Endothelial cell of umbilical vein (primary cell): ENCODE data around the gene RDM1. TPM values are rescaled to one million over a fixed set of nuclear protein-coding genes. Genes with fewer than 3 reads are reported as not detected.
A peak's percentile ranks its signal among the peaks of the same experiment; 100 is the strongest.

Source experiments
- BruUV-seq: library from RNA; stranded (reverse); fragments of 400-500 nt; replicated peaks from 2 replicates; lab custom pipeline; 2021; lab: Mats Ljungman, UMichigan
- CTCF ChIA-PET: fragments of 300-600, 350-600 bp; sonication (Branson Sonifier 250); formaldehyde crosslinking; loops from one replicate; lab custom pipeline; 2021; ENCODE audit warnings: antibody characterized with exemption, inconsistent platforms; lab: Charles Lee
- POLR2A ChIA-PET: fragments of 300-600, 350-600 bp; sonication (Branson Sonifier 250); formaldehyde crosslinking; loops from one replicate; lab custom pipeline; 2021; ENCODE audit warnings: antibody characterized with exemption, inconsistent platforms; lab: Charles Lee
- DNase-seq: peaks from one replicate; pipeline ENCODE4 v3.0.0-alpha.2; 2011; ENCODE audit warnings: low read depth, low spot score
- FAIRE-seq: peaks from 2 replicates; lab custom pipeline; 2011; peaks lifted over from hg19 to GRCh38; lab: Jason Lieb, UNC
- H2AFZ ChIP-seq: 2 replicates; pipeline ENCODE4 v1.6.0; 2012; ENCODE audit warnings: low read depth, low read length, control low read depth, inconsistent platforms
- H3K27ac ChIP-seq: 2 replicates; pipeline ENCODE4 v1.5.1; 2011; ENCODE audit warnings: low read depth, mild to moderate bottlenecking, control low read depth, low read length, moderate library complexity; ENCODE audit not compliant: insufficient read depth
- H3K27me3 ChIP-seq, 2 experiments: 2 replicates each; pipeline versions ENCODE4 v1.6.0 to v1.6.1; 2011; ENCODE audit warnings: low read length in 2 of 2, mixed read lengths in 1 of 2; ENCODE audit not compliant: control insufficient read depth in 2 of 2, insufficient read depth in 2 of 2
- H3K36me3 ChIP-seq, 2 experiments: 2 replicates in 1 of 2; 3 replicates in 1 of 2; pipeline ENCODE4 v1.5.1; 2011; ENCODE audit warnings: low read length in 2 of 2, mild to moderate bottlenecking in 1 of 2, moderate library complexity in 1 of 2; ENCODE audit not compliant: control insufficient read depth in 2 of 2, insufficient read depth in 2 of 2; ENCODE audit errors: extremely low read depth in 1 of 2
- H3K4me1 ChIP-seq: 3 replicates; pipeline ENCODE4 v1.5.1; 2011; ENCODE audit warnings: mild to moderate bottlenecking, low read length; ENCODE audit not compliant: control insufficient read depth, insufficient read depth; ENCODE audit errors: extremely low read depth
- H3K4me2 ChIP-seq: 2 replicates; pipeline ENCODE4 v1.6.1; 2011; ENCODE audit warnings: low read length, control low read depth, mixed read lengths; ENCODE audit not compliant: insufficient read depth
- H3K4me3 ChIP-seq, 3 experiments: fragments of 200-600 bp in 1 of 3; sonication (generic), shearing (Covaris generic) in 1 of 3; replicated peaks in 1 of 3; 2 replicates each; pipeline ENCODE4 v1.5.1; 2011 to 2016; ENCODE audit warnings: control low read depth in 3 of 3, low read length in 3 of 3, mild to moderate bottlenecking in 2 of 3, inconsistent platforms in 1 of 3, low read depth in 1 of 3, moderate library complexity in 1 of 3; ENCODE audit not compliant: insufficient read depth in 1 of 3
- H3K79me2 ChIP-seq: 2 replicates; pipeline ENCODE4 v1.6.0; 2012; ENCODE audit warnings: low read length, inconsistent platforms; ENCODE audit not compliant: control insufficient read depth, insufficient read depth
- H3K9ac ChIP-seq: replicated peaks from 2 replicates; pipeline ENCODE3; 2011; ENCODE audit warnings: low read length, control low read depth; ENCODE audit not compliant: insufficient read depth; ENCODE audit errors: extremely low read depth
- H3K9me1 ChIP-seq: replicated peaks from 3 replicates; pipeline ENCODE4 v1.6.0; 2011; ENCODE audit warnings: mild to moderate bottlenecking, low read length; ENCODE audit not compliant: control insufficient read depth, insufficient read depth; ENCODE audit errors: extremely low read depth
- H3K9me3 ChIP-seq: replicated peaks from 2 replicates; pipeline ENCODE4 v1.5.1; 2012; ENCODE audit warnings: low read length, inconsistent platforms; ENCODE audit not compliant: control insufficient read depth, insufficient read depth
- H4K20me1 ChIP-seq: replicated peaks from 2 replicates; pipeline ENCODE3; 2011; ENCODE audit warnings: mild to moderate bottlenecking, low read length; ENCODE audit not compliant: control insufficient read depth, insufficient read depth; ENCODE audit errors: extremely low read depth
- EZH2 ChIP-seq: IDR thresholded peaks from 2 replicates; pipeline ENCODE4 v1.6.1; 2012; ENCODE audit warnings: borderline replicate concordance, low read depth, mild to moderate bottlenecking, moderate library complexity, low read length, inconsistent platforms; ENCODE audit not compliant: severe bottlenecking
- FOS ChIP-seq: IDR thresholded peaks from 2 replicates; pipeline ENCODE4 v1.6.1; 2011; ENCODE audit warnings: mild to moderate bottlenecking, low read length, moderate library complexity, borderline replicate concordance; ENCODE audit not compliant: insufficient read depth
- GATA2 ChIP-seq: IDR thresholded peaks from 2 replicates; pipeline ENCODE4 v1.7.0; 2011; ENCODE audit warnings: low read depth, mild to moderate bottlenecking, moderate library complexity, mixed read lengths, low read length; ENCODE audit not compliant: insufficient read length, insufficient read depth
- JUN ChIP-seq: IDR thresholded peaks from 2 replicates; pipeline ENCODE4 v1.6.1; 2011; ENCODE audit warnings: borderline replicate concordance, low read depth; ENCODE audit not compliant: insufficient read length, insufficient read depth
- MYC ChIP-seq: IDR thresholded peaks from one replicate; pipeline ENCODE4 v1.6.1; 2011; ENCODE audit warnings: mild to moderate bottlenecking, low read depth, low read length
- POLR2A ChIP-seq: IDR thresholded peaks from 2 replicates; pipeline ENCODE4 v1.6.1; 2012; ENCODE audit warnings: low read depth, mild to moderate bottlenecking, control low read depth, low read length
- POLR2AphosphoS5 ChIP-seq: IDR thresholded peaks from 2 replicates; pipeline ENCODE4 v1.6.1; 2012; ENCODE audit warnings: low read depth, mild to moderate bottlenecking, control low read depth, low read length, moderate library complexity; ENCODE audit not compliant: insufficient read depth
- dilution Hi-C: fragments of 300-500 bp; cut with MboI; formaldehyde crosslinking; loops from one replicate; pipeline ENCODE4 v1.15.0; 2019; ENCODE audit warnings: low sequenced_read_pairs; ENCODE audit not compliant: extremely low pct_ligation_motif_present
- intact Hi-C: fragments of 100-400 bp; cut with micrococcal nuclease; formaldehyde crosslinking; loops from one replicate; pipeline ENCODE4 v1.10.0; 2022
- polyA plus RNA-seq, 4 experiments: library from polyadenylated mRNA; depleted of rRNA in 3 of 4; stranded (reverse) in 3 of 4; unstranded in 1 of 4; fragments of >200 nt; gene quantifications; 2 replicates each; pipeline versions ENCODE4 v1.2.1 to v1.2.3, GENCODE V29; 2011 to 2012; ENCODE audit warnings: missing spikeins in 1 of 4
- total RNA-seq: library from RNA; stranded (reverse); gene quantifications from 2 replicates; pipeline ENCODE4 v1.2.3, GENCODE V29; 2021
- TF ChIP-seq, protein P1 (sequence below), 2 donors: IDR thresholded peaks; 1 replicate in 1 of 2; 2 replicates in 1 of 2; pipeline ENCODE4 v1.5.1; 2011; ENCODE audit warnings: low read length in 2 of 2, mild to moderate bottlenecking in 2 of 2, moderate library complexity in 2 of 2, control low read depth in 1 of 2, inconsistent platforms in 1 of 2, low read depth in 1 of 2; ENCODE audit not compliant: insufficient read depth in 1 of 2; ENCODE audit errors: extremely low read depth in 1 of 2
- TF ChIP-seq, protein P2 (sequence below): IDR thresholded peaks from 2 replicates; pipeline ENCODE4 v1.6.1; 2011; ENCODE audit not compliant: insufficient read depth, insufficient read length

RDM1 gene
- total and polyA plus RNA-seq, 2 donors (not counting 3 experiments of a cell fraction or from before 2014, with no cell fraction given), result 0.12 to 0.46 TPM

DNA sequence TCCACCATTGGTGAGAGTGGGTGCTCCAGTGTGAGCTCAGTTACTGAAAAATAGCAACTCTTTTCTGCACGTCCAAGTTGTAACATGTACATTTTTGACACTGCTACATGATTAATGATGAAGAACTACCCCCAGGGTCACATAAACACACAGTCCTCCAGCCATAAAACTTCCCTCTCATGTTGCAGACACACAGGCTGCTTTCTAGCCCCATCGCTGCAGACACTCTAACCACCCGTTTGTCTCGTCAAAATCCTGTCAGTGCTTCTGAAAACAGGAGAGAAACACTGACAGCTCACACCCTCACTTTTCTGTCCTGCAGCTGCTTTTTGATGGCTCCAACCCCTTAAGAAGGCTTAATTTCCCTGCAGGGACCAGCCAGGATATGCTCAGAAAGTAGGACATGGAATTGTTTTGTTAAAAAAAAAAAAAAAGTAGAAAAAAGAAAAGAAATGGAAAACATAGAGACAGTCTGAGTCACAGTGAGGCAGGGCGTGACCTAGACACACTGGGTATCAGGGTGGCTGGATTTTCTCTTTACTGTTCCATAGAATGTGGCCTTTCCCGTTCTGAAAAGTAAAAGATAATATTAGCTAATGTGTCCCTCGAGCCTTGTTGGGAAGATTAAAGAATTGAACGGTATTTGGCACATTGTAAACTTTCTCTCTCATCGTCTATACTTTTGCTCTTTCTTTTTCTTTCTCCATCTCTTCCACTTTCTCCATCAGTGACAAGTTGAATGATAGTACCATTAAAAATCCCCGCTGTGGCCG lies 29.7 kb downstream of the RDM1 start:
- intact Hi-C loops (no loop called here), dilution Hi-C loops (no loop called here)
- H3K36me3 ChIP-seq, result no peaks in the 10 kb centered on the region
- CTCF ChIA-PET, result no interaction called here
- peaks cover 0 to 4% of the 10 kb centered on the region in 2 experiments for H3K27me3 ChIP-seq
- H3K4me3 ChIP-seq, result no peak overlapping the region
- FAIRE-seq (no peak), DNase-seq (peak; percentile 20)
- no peaks in the 10 kb centered on the region for H3K4me1 ChIP-seq
- H3K9me1 ChIP-seq, result no peaks in the 10 kb centered on the region
- no peak overlapping the region for H3K9ac ChIP-seq
- POLR2A ChIA-PET, result no interaction called here
- H3K4me2 ChIP-seq, result no peak overlapping the region
- no TSS peak for BruUV-seq
- no peaks in the 10 kb centered on the region for H3K9me3 ChIP-seq
- H2AFZ ChIP-seq, result no peak overlapping the region
- H4K20me1 ChIP-seq, result no peaks in the 10 kb centered on the region
- no peaks in the 10 kb centered on the region for H3K79me2 ChIP-seq
- TF ChIP-seq POLR2AphosphoS5 (no peak), EZH2 (no peak), FOS (no peak), GATA2 (no peak), MYC (no peak), POLR2A (no peak), JUN (no peak)
- TF ChIP-seq, protein P1, sequence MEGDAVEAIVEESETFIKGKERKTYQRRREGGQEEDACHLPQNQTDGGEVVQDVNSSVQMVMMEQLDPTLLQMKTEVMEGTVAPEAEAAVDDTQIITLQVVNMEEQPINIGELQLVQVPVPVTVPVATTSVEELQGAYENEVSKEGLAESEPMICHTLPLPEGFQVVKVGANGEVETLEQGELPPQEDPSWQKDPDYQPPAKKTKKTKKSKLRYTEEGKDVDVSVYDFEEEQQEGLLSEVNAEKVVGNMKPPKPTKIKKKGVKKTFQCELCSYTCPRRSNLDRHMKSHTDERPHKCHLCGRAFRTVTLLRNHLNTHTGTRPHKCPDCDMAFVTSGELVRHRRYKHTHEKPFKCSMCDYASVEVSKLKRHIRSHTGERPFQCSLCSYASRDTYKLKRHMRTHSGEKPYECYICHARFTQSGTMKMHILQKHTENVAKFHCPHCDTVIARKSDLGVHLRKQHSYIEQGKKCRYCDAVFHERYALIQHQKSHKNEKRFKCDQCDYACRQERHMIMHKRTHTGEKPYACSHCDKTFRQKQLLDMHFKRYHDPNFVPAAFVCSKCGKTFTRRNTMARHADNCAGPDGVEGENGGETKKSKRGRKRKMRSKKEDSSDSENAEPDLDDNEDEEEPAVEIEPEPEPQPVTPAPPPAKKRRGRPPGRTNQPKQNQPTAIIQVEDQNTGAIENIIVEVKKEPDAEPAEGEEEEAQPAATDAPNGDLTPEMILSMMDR (IDR thresholded peaks at IDR 0.05; ENCODE audit: extremely low read depth in 1 of 2, insufficient read depth in 1 of 2, low read depth in 1 of 2, low read length in 2 of 2), result no peak
- TF ChIP-seq, protein P2, sequence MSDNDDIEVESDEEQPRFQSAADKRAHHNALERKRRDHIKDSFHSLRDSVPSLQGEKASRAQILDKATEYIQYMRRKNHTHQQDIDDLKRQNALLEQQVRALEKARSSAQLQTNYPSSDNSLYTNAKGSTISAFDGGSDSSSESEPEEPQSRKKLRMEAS, result no peak
- no peak overlapping the region for H3K27ac ChIP-seq
